ENCODE data around the gene IL1RAPL1. TPM values are rescaled to one million over a fixed set of nuclear protein-coding genes. Genes with fewer than 3 reads are reported as not detected.

IL1RAPL1 gene
- total RNA-seq, 2 experiments from 2014 or later: not detected

DNA sequence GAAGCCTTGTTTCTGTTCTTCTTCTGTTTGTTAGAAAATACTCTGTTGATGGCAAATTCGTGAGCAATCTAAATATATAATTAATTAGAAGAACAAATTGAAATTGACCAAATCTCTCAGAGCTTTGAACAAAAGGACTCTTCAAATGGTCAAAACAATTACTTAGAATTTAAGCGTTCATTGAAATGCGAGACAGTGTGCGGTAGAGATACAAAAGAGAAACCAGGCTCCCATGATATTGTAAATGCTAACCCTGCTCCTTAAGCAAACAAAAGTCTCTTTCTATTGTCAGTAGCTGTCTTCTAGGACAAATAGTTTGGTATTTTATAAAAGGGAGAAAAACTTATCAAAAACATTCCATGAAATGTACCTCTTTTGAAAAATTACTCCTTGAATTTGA is 1174.8 kb downstream of the IL1RAPL1 start:
- H3K4me3 ChIP-seq (ENCODE audit: low read length): no peak overlapping the region
- ATAC-seq (ENCODE audit: poor library complexity) (no peak), DNase-seq (no peak)
- H3K36me3 ChIP-seq (ENCODE audit: insufficient read depth, low read length): no peaks in the 10 kb centered on the region
- intact Hi-C loops (cut with DNase I, micrococcal nuclease): no loop called here
- H3K4me1 ChIP-seq (ENCODE audit: insufficient read depth, low read length): no peaks in the 10 kb centered on the region
- H3K27ac Mint-ChIP-seq: no peak overlapping the region
- POLR2A ChIA-PET: no interaction called here
- H3K9me3 Mint-ChIP-seq: no peaks in the 10 kb centered on the region
- CTCF ChIA-PET: no interaction called here
- H3K27me3 ChIP-seq (ENCODE audit: control insufficient read depth in 1 of 2, insufficient read depth in 2 of 2, low read length in 2 of 2): no peaks in the 10 kb centered on the region
- H3K27ac ChIP-seq (ENCODE audit: low read depth in 1 of 2, low read length in 2 of 2): no peak overlapping the region
- H3K27me3 Mint-ChIP-seq: no peaks in the 10 kb centered on the region
- no peaks in the 10 kb centered on the region for H3K4me1 Mint-ChIP-seq (ENCODE audit: low read depth)
- no peaks in the 10 kb centered on the region for H3K9me3 ChIP-seq (ENCODE audit: control insufficient read depth in 1 of 2, insufficient read depth in 1 of 2, low read length in 2 of 2)
- TF ChIP-seq, protein P1, sequence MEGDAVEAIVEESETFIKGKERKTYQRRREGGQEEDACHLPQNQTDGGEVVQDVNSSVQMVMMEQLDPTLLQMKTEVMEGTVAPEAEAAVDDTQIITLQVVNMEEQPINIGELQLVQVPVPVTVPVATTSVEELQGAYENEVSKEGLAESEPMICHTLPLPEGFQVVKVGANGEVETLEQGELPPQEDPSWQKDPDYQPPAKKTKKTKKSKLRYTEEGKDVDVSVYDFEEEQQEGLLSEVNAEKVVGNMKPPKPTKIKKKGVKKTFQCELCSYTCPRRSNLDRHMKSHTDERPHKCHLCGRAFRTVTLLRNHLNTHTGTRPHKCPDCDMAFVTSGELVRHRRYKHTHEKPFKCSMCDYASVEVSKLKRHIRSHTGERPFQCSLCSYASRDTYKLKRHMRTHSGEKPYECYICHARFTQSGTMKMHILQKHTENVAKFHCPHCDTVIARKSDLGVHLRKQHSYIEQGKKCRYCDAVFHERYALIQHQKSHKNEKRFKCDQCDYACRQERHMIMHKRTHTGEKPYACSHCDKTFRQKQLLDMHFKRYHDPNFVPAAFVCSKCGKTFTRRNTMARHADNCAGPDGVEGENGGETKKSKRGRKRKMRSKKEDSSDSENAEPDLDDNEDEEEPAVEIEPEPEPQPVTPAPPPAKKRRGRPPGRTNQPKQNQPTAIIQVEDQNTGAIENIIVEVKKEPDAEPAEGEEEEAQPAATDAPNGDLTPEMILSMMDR (IDR thresholded peaks at IDR 0.05): no peak
- H3K4me3 Mint-ChIP-seq: no peak overlapping the region
- no peaks in the 10 kb centered on the region for H3K36me3 Mint-ChIP-seq (ENCODE audit: low read depth)

DNA sequence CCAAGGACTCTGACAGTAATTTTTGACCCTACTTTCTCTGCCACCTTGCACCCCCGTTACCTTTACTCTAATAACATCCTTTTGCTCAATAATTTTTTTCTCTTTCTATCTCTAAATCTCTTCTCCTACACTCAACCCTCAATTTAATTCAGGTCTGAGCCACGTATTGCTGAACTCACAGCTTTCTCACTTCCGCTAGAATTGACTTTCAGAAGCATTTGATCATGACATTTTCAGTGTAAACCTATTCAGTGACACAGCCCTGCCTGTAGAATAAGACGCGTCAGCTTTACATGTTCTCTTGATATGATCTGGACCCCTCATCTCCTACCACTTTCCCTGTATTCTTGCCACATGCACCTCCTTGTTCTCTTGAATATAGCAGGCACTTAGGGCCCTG is 1188.6 kb downstream of the IL1RAPL1 start:
- H3K9me3 ChIP-seq (ENCODE audit: control insufficient read depth in 1 of 2, insufficient read depth in 1 of 2, low read length in 2 of 2): no peaks in the 10 kb centered on the region
- H3K27ac ChIP-seq (ENCODE audit: low read depth in 1 of 2, low read length in 2 of 2): no peak overlapping the region
- H3K4me3 ChIP-seq (ENCODE audit: low read length): no peak overlapping the region
- no peak for DNase-seq
- intact Hi-C loops (cut with DNase I, micrococcal nuclease): no loop called here
- ChIA-PET CTCF (no interaction called here), POLR2A (no interaction called here)
- Mint-ChIP-seq H3K27ac (no peak overlapping the region), H3K27me3 (no peaks in the 10 kb centered on the region), H3K36me3 (ENCODE audit: low read depth) (no peaks in the 10 kb centered on the region), H3K4me3 (no peak overlapping the region), H3K4me1 (ENCODE audit: low read depth) (no peaks in the 10 kb centered on the region), H3K9me3 (no peaks in the 10 kb centered on the region)
- H3K36me3 ChIP-seq (ENCODE audit: insufficient read depth, low read length): no peaks in the 10 kb centered on the region
- TF ChIP-seq, protein P1 (IDR thresholded peaks at IDR 0.05): no peak
- no peak for ATAC-seq (ENCODE audit: poor library complexity)
- H3K4me1 ChIP-seq (ENCODE audit: insufficient read depth, low read length): no peaks in the 10 kb centered on the region
- H3K27me3 ChIP-seq (ENCODE audit: control insufficient read depth in 1 of 2, insufficient read depth in 2 of 2, low read length in 2 of 2): no peaks in the 10 kb centered on the region

DNA sequence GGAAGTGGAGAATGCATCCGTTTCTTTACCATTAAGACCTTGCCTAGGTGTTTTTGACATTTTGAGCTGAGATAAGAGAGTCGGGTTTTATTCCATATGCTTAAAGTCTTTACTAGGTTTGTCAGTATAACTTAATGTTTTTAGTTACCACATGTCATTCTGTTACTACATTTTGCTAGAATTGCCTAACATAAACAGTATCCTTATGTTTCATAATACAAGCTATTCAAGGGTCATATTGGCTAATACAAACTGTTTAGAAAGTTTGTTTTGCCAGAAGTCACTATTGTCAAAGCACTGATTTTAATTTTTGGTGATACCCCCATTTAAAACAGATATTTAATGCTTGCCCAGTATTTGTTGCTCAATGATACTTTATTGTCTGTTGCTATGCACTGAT is 1200.4 kb downstream of the IL1RAPL1 start:
- no peaks in the 10 kb centered on the region for H3K4me1 Mint-ChIP-seq (ENCODE audit: low read depth)
- H3K4me3 ChIP-seq (ENCODE audit: low read length): no peak overlapping the region
- no peak overlapping the region for H3K27ac Mint-ChIP-seq
- intact Hi-C loops (cut with DNase I, micrococcal nuclease): no loop called here
- no peak overlapping the region for H3K27ac ChIP-seq (ENCODE audit: low read depth in 1 of 2, low read length in 2 of 2)
- no peaks in the 10 kb centered on the region for H3K27me3 ChIP-seq (ENCODE audit: control insufficient read depth in 1 of 2, insufficient read depth in 2 of 2, low read length in 2 of 2)
- H3K36me3 Mint-ChIP-seq (ENCODE audit: low read depth): no peaks in the 10 kb centered on the region
- TF ChIP-seq, protein P1 (IDR thresholded peaks at IDR 0.05): no peak
- no peak overlapping the region for H3K4me3 Mint-ChIP-seq
- ChIA-PET POLR2A (no interaction called here), CTCF (no interaction called here)
- no peaks in the 10 kb centered on the region for H3K9me3 ChIP-seq (ENCODE audit: control insufficient read depth in 1 of 2, insufficient read depth in 1 of 2, low read length in 2 of 2)
- no peaks in the 10 kb centered on the region for H3K4me1 ChIP-seq (ENCODE audit: insufficient read depth, low read length)
- DNase-seq (no peak), ATAC-seq (ENCODE audit: poor library complexity) (no peak)
- peaks cover under 1% of the 10 kb centered on the region for H3K9me3 Mint-ChIP-seq
- H3K36me3 ChIP-seq (ENCODE audit: insufficient read depth, low read length): no peaks in the 10 kb centered on the region
- no peaks in the 10 kb centered on the region for H3K27me3 Mint-ChIP-seq

All from CD4-positive, alpha-beta T cell (primary cell).